WERI-Rb-1 (cell line): ENCODE measurements around the gene RNF220.

Experiments
- DNase-seq: peaks from one replicate; pipeline ENCODE4 v3.0.0-alpha.2; 2020
- H3K27ac ChIP-seq: fragments of 250-450 bp; sonication (Bioruptor Pico); 2 replicates; pipeline ENCODE4 v1.5.1; 2020; ENCODE audit warnings: mild to moderate bottlenecking, moderate library complexity
- H3K27me3 ChIP-seq: fragments of 250-450 bp; sonication (Bioruptor Pico); 2 replicates; pipeline ENCODE4 v1.5.1; 2021; ENCODE audit warnings: mild to moderate bottlenecking, low read depth, moderate library complexity; ENCODE audit not compliant: insufficient read depth, severe bottlenecking
- H3K36me3 ChIP-seq: fragments of 250-450 bp; sonication (Bioruptor Pico); 2 replicates; pipeline ENCODE4 v1.5.1; 2020; ENCODE audit warnings: mild to moderate bottlenecking, moderate library complexity
- H3K4me3 ChIP-seq: 2 replicates; pipeline ENCODE4 v1.5.1; 2011; ENCODE audit warnings: low read depth, mild to moderate bottlenecking, control low read depth, low read length
- H3K9me3 ChIP-seq: fragments of 250-450 bp; sonication (Bioruptor Pico); 2 replicates; pipeline ENCODE4 v1.5.1; 2021; ENCODE audit warnings: mild to moderate bottlenecking, moderate library complexity; ENCODE audit not compliant: severe bottlenecking
- CTCF ChIP-seq: IDR thresholded peaks from 2 replicates; pipeline ENCODE4 v1.5.1; 2011; ENCODE audit warnings: low read depth, mild to moderate bottlenecking, control low read depth, inconsistent platforms, low read length

Gene RNF220

GRCh38 chr1:44645476-44646244, 240.6 kb downstream of the RNF220 start:
- Histone ChIP-seq H3K36me3 (peaks cover 90% of the 10 kb centered on the region), H3K9me3 (no peaks in the 10 kb centered on the region)
- no peak for DNase-seq

GRCh38 chr1:44646261-44647110, 241.4 kb downstream of the RNF220 start:
- Histone ChIP-seq H3K27me3 (no peaks in the 10 kb centered on the region), H3K36me3 (peaks cover 89% of the 10 kb centered on the region), H3K27ac (no peak overlapping the region), H3K4me3 (no peak overlapping the region), H3K9me3 (no peaks in the 10 kb centered on the region)
- no peak for TF ChIP-seq CTCF
- DNase-seq = no peak

More at GRCh38 chr1:44645476-44646244, 240.6 kb downstream of the RNF220 start:
- no peak for TF ChIP-seq CTCF
- Histone ChIP-seq H3K27ac (no peak overlapping the region), H3K4me3 (no peak overlapping the region), H3K27me3 (no peaks in the 10 kb centered on the region)

GRCh38 chr1:44647896-44648295, 242.8 kb downstream of the RNF220 start:
- TF ChIP-seq CTCF = no peak
- H3K27me3 ChIP-seq = no peaks in the 10 kb centered on the region
- peak overlapping the region; percentile 6; the same call in 1 of the 2 replicates for H3K27ac ChIP-seq
- no peak overlapping the region for H3K4me3 ChIP-seq
- no peak for DNase-seq
- peaks cover 78% of the 10 kb centered on the region for H3K36me3 ChIP-seq
- H3K9me3 ChIP-seq = no peaks in the 10 kb centered on the region

GRCh38 chr1:44648529-44649250, 243.6 kb downstream of the RNF220 start:
- Histone ChIP-seq H3K27ac (no peak overlapping the region; the same call in 1 of the 2 replicates), H3K9me3 (no peaks in the 10 kb centered on the region), H3K36me3 (peaks cover 78% of the 10 kb centered on the region), H3K4me3 (no peak overlapping the region), H3K27me3 (no peaks in the 10 kb centered on the region)
- no peak for DNase-seq
- no peak for TF ChIP-seq CTCF

GRCh38 chr1:44649788-44650158, 244.7 kb downstream of the RNF220 start:
- Histone ChIP-seq H3K4me3 (no peak overlapping the region), H3K27ac (peak overlapping the region; percentile 92), H3K27me3 (no peaks in the 10 kb centered on the region), H3K36me3 (peaks cover 67% of the 10 kb centered on the region), H3K9me3 (no peaks in the 10 kb centered on the region)
- TF ChIP-seq CTCF = no peak
- no peak for DNase-seq
